ENCODE data around the gene CACNB3.
"Not testable (repeated sequence)": the region's sequence is repeated elsewhere in the genome, so short reads cannot be mapped to it uniquely, and the experiment has no call there.

Gene CACNB3

GRCh38 chr12:48854932-48855331 is 36.6 kb downstream of the CACNB3 start:
- DNase-seq, result not testable (repeated sequence)

- DNase-seq, result no peak
Observed at GRCh38 chr12:48856379-48856778, 38.1 kb downstream of the CACNB3 start.

DNA sequence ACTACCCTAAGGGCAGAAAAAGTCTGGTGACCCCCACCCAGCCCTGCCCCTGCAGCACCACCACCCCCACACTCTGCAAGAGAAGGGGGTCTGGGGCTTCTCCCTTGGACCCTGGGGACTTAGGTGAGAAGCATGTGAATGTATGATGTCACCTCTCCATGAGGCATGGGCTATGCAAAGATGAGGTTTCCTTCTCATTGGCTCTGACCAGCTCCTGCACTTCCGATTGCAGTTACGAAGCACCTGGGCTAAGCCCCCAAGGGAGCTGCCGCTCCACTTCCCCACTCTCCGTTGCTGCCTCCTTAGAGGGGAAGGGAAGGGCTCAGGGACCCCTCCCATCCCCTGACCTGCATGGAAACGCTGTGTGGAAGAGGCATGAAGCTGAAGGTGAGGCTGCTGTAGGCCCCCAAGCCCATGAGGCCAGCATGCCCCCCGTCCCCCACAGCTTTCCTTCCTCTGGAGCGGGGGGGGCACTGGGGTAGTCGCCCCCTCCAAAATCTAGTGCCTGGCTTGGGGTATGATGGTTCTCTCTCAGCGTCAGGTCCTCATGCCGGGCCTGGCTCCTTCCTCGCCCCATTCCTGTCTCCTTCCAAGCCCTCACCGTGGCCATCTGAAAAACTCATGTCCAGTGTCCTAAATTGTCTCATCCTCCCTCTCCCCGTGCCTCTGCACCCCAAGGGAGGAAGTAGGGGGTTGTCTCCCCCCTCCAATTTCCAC is 39.1 kb downstream of the CACNB3 start:
- no peak for DNase-seq

DNA sequence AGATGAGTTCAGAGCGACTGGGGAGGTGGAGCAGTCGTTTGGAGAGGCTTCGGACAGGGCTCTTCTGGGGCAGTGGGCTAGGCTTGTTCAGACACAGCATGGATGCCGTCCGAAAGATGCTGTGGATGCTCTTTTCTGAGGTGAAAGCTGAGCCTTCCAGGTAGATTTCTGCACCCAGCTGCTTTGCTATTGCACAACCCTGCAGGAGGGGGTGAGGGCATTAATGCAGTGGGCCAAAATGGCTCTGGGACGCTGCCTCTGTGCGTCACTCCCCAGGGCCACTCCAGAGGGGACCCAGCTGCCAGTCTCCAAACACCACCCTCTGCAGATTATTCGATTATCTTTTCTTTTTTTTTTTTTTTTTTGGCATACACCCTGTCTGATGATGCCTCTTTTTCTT is 39.7 kb downstream of the CACNB3 start:
- no peak for DNase-seq

GRCh38 chr12:48859607-48860006 is 41.3 kb downstream of the CACNB3 start:
- no peak for DNase-seq

DNA sequence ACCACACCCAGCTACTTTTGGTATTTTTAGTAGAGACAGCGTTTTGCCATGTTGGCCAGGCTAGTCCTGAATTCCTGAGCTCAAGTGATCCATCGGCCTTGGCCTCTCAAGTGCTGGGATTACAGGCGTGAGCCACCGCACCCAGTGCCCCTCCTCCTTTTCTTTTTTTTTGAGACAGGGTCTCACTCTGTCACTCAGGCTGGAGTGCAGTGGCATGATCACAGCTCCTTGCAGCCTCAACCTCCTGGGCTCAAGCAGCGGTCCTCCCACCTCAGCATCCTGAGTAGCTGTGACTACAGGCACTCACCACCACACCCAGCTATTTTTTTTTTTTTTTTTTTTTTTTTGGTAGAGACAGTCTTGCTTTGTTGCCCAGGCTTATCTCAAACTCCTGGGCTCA is 41.9 kb downstream of the CACNB3 start:
- DNase-seq, result not testable (repeated sequence)

DNA sequence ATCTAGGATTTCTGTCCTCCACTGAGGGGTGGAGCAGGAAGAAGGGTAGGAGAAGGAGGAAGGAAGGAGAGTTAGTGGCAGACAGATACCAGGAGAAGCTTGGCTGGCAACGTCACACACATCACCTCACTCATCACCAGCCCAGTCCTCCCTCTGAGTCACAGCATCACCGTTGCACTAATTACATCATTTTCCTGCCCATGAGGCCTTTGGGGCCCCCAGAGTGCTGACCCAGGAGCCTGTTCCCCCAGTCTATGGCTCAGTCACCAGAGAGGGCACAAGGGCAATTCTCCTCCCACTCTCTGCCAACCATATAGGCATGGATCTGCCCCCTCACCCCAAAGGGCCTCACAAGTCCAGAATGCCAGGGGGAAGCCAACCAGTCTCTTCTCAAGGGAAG is 42.8 kb downstream of the CACNB3 start:
- DNase-seq, result peak in 2 of 4 experiments; percentile 9 to 18

- DNase-seq, result no peak
Observed at GRCh38 chr12:48862760-48863159, 44.5 kb downstream of the CACNB3 start.

DNA sequence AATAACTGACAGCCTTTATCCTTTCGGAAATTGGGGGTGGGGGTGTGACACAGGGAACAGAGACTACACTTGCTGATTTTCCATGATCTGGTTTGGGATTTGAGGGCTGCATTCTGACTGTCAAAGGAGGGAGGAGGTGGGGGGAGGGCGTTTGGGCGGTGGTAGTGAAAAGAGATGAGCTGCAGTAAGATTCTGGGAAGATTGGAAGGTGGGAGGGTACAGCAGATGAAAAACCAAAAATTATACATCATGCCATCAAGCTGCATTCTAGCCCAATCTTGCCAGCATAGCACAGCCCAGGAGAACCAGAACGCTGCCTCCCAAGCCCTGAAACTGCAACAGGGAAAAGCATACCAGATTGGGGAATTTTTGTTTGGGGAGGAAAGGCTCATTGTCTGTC is 45.0 kb downstream of the CACNB3 start:
- no peak for DNase-seq

GRCh38 chr12:48865281-48866051 is 47.2 kb downstream of the CACNB3 start, which contains the start of gene RND1:
TSS of gene RND1 (minus strand) at chr12:48865870. CDS start at chr12:48865767, 103 bp downstream.
- peak; percentile 85 to 93 (median 93) for DNase-seq

DNA sequence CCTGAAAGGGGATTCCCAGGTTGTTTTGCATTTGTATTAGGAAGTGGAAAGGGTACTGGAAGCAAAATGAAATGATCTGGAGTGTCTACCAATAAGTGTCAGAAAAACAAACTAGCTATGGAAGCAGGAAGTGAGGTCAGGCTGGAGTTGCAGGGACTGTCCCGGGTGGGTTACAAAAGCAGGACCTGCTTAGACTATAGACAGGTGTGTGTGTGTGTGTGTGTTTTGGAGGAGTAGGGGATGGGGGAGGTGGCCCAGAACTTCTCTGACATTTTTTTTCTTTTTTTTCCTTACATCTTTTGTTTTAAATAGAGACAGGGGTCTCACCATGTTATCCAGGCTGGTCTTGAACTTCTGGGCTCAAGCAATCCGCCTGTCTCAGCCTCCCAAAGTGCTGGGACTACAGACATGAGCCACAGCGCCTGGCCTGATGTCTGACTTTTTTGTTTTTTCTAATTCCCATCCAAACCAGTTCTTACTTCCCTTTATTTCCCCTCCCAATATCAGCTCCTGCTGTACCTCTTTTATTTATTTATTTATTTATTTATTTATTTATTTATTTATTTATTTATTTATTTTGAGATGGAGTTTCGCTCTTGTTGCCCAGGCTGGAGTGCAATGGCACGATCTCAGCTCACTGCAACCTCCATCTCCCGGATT is 47.9 kb downstream of the CACNB3 start:
- no peak for DNase-seq

DNA sequence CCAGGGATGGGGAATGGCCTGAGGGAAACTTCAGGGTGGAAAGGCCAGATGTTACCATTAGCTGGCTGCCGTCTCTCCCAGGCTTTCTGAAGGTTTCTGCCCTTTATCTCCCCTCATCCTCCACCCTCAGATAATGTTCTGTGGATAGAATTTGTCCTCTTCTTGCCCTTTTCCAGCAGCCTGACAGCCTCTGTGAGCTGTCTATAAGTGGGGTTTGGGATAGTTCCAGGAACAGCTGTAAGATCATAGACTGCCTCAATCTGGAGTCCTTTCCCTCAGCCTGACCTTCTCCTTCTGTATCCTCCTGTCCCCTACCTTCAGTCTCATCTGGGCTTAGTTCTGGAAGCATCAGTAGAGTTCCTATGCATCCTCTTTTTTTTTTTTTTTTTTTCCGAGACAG is 50.2 kb downstream of the CACNB3 start:
- DNase-seq, result no peak

GRCh38 chr12:48869191-48869590 is 50.9 kb downstream of the CACNB3 start:
- no peak for DNase-seq

DNA sequence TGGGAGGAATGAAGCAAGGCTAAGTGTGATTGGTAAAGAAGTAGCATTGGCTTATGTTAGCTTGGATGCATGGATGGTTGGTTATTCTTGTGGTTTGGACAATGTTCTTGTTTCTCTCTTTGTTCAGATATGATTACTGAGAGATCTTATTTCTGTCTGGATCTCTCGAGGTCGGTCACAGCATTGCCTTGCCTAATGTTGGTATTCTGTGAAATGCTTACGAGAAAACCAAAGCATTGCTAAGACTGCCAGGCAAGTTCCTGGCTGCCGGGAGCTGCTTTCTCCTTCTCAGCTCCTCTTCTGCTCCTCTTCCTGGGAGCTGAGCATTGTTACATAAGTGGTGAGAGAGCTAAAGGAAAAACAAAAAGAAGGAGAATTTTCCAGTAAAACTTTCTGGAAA is 54.8 kb downstream of the CACNB3 start:
- DNase-seq, result no peak

DNA sequence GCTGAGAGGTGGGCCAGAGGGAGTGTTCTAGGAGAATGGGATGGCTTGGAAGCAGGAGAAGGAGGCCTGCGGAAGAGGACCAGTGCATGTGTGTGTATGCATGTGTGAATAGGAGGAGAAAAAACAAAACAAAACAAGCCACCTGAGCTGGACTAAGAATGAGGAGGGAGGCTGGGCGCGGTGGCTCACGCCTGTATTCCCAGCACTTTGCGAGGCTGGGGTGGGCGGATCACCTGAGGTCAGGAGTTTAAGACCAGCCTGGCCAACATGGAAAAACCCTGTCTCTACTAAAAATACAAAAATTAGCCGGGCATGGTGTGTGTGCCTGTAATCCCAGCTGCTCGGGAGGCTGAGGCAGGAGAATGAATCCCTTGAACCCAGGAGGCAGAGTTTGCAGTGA is 55.2 kb downstream of the CACNB3 start:
- DNase-seq, result not testable (repeated sequence)

GRCh38 chr12:48875944-48876515 is 57.7 kb downstream of the CACNB3 start:
- no peak for DNase-seq
